Liver (tissue), 9 donors: ENCODE data around the gene CYP3A7. TPM values are rescaled to one million over a fixed set of nuclear protein-coding genes. Genes with fewer than 3 reads are reported as not detected.

ENCODE experiments used
- DNase-seq: peaks from one replicate; pipeline ENCODE4 v3.0.0-alpha.2; 2017; ENCODE audit warnings: low spot score
- H3K27ac ChIP-seq, 2 donors: one replicate each; pipeline ENCODE4 v1.7.0; 2013; ENCODE audit warnings: inconsistent platforms in 2 of 2, low read length in 2 of 2, control low read depth in 1 of 2, low read depth in 1 of 2, mild to moderate bottlenecking in 1 of 2
- H3K27me3 ChIP-seq, 4 donors: one replicate each; pipeline versions ENCODE4 v1.6.1 to v1.7.0; 2013; ENCODE audit warnings: low read length in 3 of 4, inconsistent platforms in 1 of 4, mild to moderate bottlenecking in 1 of 4, moderate library complexity in 1 of 4; ENCODE audit not compliant: control insufficient read depth in 4 of 4, insufficient read depth in 4 of 4
- H3K36me3 ChIP-seq, 4 donors: one replicate each; pipeline versions ENCODE4 v1.6.1 to v1.7.0; 2013; ENCODE audit warnings: low read length in 3 of 4, mild to moderate bottlenecking in 3 of 4, low read depth in 1 of 4, moderate library complexity in 1 of 4; ENCODE audit not compliant: control insufficient read depth in 4 of 4, insufficient read depth in 3 of 4
- H3K4me1 ChIP-seq, 4 donors: one replicate each; pipeline versions ENCODE4 v1.6.1 to v1.7.0; 2013; ENCODE audit warnings: low read length in 3 of 4, mild to moderate bottlenecking in 3 of 4, moderate library complexity in 1 of 4; ENCODE audit not compliant: control insufficient read depth in 4 of 4, insufficient read depth in 4 of 4
- H3K4me3 ChIP-seq, 3 donors: one replicate each; pipeline versions ENCODE4 v1.6.1 to v1.7.0; 2013; ENCODE audit warnings: low read length in 3 of 3, control low read depth in 1 of 3, low read depth in 1 of 3, mild to moderate bottlenecking in 1 of 3
- H3K9ac ChIP-seq, 2 donors: one replicate each; pipeline ENCODE4 v1.7.0; 2013; ENCODE audit warnings: low read length in 2 of 2, mild to moderate bottlenecking in 2 of 2, moderate library complexity in 2 of 2, control low read depth in 1 of 2, low read depth in 1 of 2
- H3K9me3 ChIP-seq, 4 donors: one replicate each; pipeline versions ENCODE4 v1.6.1 to v1.7.0; 2013; ENCODE audit warnings: low read length in 3 of 4; ENCODE audit not compliant: control insufficient read depth in 4 of 4
- EGR1 ChIP-seq, 2 donors: IDR thresholded peaks; 2 replicates each; pipeline ENCODE4 v1.6.1; 2016 to 2018; ENCODE audit warnings: antibody characterized with exemption in 2 of 2, low read depth in 2 of 2
- FOXA1 ChIP-seq: IDR thresholded peaks from 2 replicates; pipeline ENCODE4 v1.6.1; 2016; ENCODE audit warnings: antibody characterized with exemption
- FOXA2 ChIP-seq: IDR thresholded peaks from 2 replicates; pipeline ENCODE4 v1.6.1; 2016; ENCODE audit warnings: antibody characterized with exemption
- GABPA ChIP-seq, 2 donors: IDR thresholded peaks in 1 of 2; conservative IDR thresholded peaks in 1 of 2; 2 replicates each; pipeline ENCODE4 v1.6.1; 2016; ENCODE audit warnings: antibody characterized with exemption in 2 of 2, mild to moderate bottlenecking in 1 of 2, moderate library complexity in 1 of 2
- HNF4A ChIP-seq, 2 donors: conservative IDR thresholded peaks; 2 replicates each; pipeline ENCODE4 v1.6.1; 2016; ENCODE audit warnings: antibody characterized with exemption in 2 of 2, mild to moderate bottlenecking in 2 of 2
- HNF4G ChIP-seq: IDR thresholded peaks from 2 replicates; pipeline ENCODE4 v1.6.1; 2016; ENCODE audit warnings: antibody characterized with exemption
- JUND ChIP-seq, 2 donors: IDR thresholded peaks; 2 replicates each; pipeline ENCODE4 v1.6.1; 2016; ENCODE audit warnings: antibody characterized with exemption in 2 of 2
- NR2F2 ChIP-seq: IDR thresholded peaks from 2 replicates; pipeline ENCODE4 v1.6.1; 2016; ENCODE audit warnings: antibody characterized with exemption
- RAD21 ChIP-seq, 2 donors: IDR thresholded peaks; 2 replicates each; pipeline ENCODE4 v1.6.1; 2016; ENCODE audit warnings: antibody characterized with exemption in 2 of 2, mild to moderate bottlenecking in 2 of 2
- RXRA ChIP-seq, 2 donors: IDR thresholded peaks; 2 replicates each; pipeline ENCODE4 v1.6.1; 2017 to 2018; ENCODE audit warnings: antibody characterized with exemption in 2 of 2, mild to moderate bottlenecking in 1 of 2
- SP1 ChIP-seq: IDR thresholded peaks from 2 replicates; pipeline ENCODE4 v1.6.1; 2018; ENCODE audit warnings: antibody characterized with exemption, mild to moderate bottlenecking
- TAF1 ChIP-seq: conservative IDR thresholded peaks from 2 replicates; pipeline ENCODE4 v1.6.1; 2016; ENCODE audit warnings: antibody characterized with exemption, mild to moderate bottlenecking
- YY1 ChIP-seq: IDR thresholded peaks from 2 replicates; pipeline ENCODE4 v1.6.1; 2016; ENCODE audit warnings: antibody characterized with exemption, mild to moderate bottlenecking
- WGBS: extraction: QIAGEN DNeasy Blood & Tissue Kit; methylation state at CpG from one replicate; pipeline ENCODE4 v1.1.7; 2013; 5-methylcytosine and 5-hydroxymethylcytosine counted together
- polyA plus RNA-seq, 2 donors: library from polyadenylated mRNA; stranded (reverse) in 1 of 2; unstranded in 1 of 2; fragments of 200-250 nt in 1 of 2; fragments of >200 nt in 1 of 2; fragmentation: Nextera tagmentation in 1 of 2; extraction: Ambion mirVana in 1 of 2; gene quantifications; one replicate each; pipeline versions ENCODE4 v1.2.1 to v1.2.3, GENCODE V29; 2013 to 2015
- total RNA-seq, 2 donors: library from RNA; depleted of rRNA; stranded (reverse); fragments of >200 nt; gene quantifications; one replicate each; pipeline ENCODE4 v1.2.3, GENCODE V29; 2014
- TF ChIP-seq, protein P1 (sequence below): fragments of 150-350 bp; IDR thresholded peaks from 2 replicates; pipeline ENCODE4 v1.5.1; 2017; ENCODE audit warnings: improper control_type of control experiment, low read depth, low read length; ENCODE audit not compliant: missing input control
- TF ChIP-seq, protein P2 (sequence below): IDR thresholded peaks from 2 replicates; pipeline ENCODE4 v1.6.1; 2016; ENCODE audit warnings: antibody characterized with exemption
- TF ChIP-seq, protein P3 (sequence below): IDR thresholded peaks from 2 replicates; pipeline ENCODE4 v1.6.1; 2016; ENCODE audit warnings: antibody characterized with exemption, mild to moderate bottlenecking
- TF ChIP-seq, protein P4 (sequence below): IDR thresholded peaks from 2 replicates; pipeline ENCODE4 v1.6.1; 2016; ENCODE audit warnings: antibody characterized with exemption
- TF ChIP-seq, protein P5 (sequence below): IDR thresholded peaks from 2 replicates; pipeline ENCODE4 v1.6.1; 2016; ENCODE audit warnings: antibody characterized with exemption
- donor health status: healthy.
- donor health status: healthy.
- donor health status: healthy.
- donor health status: healthy.
- donor health status: healthy.

CYP3A7 gene
- total and polyA plus RNA-seq, 4 donors = 36.1 to 2,448 (median 83.4) TPM

DNA sequence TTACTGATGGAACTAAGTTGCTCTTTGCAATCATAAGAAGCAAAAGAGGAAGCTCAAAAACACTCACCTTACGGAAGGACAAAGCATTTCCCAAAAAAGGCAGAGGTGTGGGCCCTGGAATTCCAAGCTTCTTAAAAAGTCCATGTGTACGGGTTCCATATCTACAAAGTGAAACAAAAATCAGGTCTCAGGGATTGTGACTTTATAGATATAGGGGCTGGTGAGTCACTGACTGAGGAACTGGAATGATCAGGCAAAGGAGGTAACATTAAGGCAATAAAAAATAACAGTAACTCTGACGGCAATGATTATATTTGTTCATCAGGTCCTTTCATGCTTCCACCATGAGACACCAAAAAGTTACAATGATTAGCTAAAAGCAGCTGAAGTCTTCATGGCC lies 4.0 kb downstream of the CYP3A7 start (continued):
- TF ChIP-seq FOXA2 (no peak), HNF4G (no peak)

DNA sequence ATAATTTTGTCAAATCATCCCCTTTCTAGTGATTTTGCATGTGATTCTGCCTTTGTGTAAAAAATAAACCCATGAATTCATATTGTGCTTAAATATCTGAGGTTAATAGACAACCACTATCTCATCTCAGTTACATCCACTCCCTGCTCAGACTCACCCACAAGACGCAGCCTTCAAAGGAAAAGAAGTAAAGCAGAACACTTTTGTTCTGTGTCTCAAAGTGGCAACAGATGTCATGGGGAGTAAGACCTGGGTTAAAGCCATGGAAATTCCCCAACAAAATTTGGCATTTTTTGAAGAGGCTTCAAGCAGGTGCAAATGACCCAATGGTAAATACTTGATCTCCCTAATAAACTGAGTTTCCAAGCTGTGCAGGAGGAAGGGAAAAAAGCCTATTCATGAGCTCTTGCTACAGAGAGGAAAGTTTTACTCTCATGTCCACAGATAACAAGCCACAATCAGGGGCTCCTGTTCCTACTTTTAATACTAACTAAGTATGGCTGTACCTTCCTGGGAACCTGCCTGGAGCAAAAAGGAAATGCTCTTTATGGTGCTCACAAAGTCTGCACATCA lies 4.7 kb downstream of the CYP3A7 start:
- no peak for DNase-seq
- no peaks in the 10 kb centered on the region for H3K27me3 ChIP-seq
- H3K4me1 ChIP-seq = peaks cover 8 to 14% (median 9%) of the 10 kb centered on the region in 4 donors
- TF ChIP-seq, protein P1, sequence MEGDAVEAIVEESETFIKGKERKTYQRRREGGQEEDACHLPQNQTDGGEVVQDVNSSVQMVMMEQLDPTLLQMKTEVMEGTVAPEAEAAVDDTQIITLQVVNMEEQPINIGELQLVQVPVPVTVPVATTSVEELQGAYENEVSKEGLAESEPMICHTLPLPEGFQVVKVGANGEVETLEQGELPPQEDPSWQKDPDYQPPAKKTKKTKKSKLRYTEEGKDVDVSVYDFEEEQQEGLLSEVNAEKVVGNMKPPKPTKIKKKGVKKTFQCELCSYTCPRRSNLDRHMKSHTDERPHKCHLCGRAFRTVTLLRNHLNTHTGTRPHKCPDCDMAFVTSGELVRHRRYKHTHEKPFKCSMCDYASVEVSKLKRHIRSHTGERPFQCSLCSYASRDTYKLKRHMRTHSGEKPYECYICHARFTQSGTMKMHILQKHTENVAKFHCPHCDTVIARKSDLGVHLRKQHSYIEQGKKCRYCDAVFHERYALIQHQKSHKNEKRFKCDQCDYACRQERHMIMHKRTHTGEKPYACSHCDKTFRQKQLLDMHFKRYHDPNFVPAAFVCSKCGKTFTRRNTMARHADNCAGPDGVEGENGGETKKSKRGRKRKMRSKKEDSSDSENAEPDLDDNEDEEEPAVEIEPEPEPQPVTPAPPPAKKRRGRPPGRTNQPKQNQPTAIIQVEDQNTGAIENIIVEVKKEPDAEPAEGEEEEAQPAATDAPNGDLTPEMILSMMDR = no peak
- TF ChIP-seq RAD21 (IDR thresholded peaks at IDR 0.05) (no peak), HNF4G (no peak), EGR1 (IDR thresholded peaks at IDR 0.05; ENCODE audit: low read depth in 2 of 2) (no peak), FOXA1 (no peak), TAF1 (no peak), HNF4A (conservative IDR thresholded peaks at IDR 0.05) (no peak), JUND (IDR thresholded peaks at IDR 0.05) (no peak), GABPA (IDR thresholded peaks at IDR 0.05 in 1 of 2, conservative IDR thresholded peaks at IDR 0.05 in 1 of 2) (no peak), NR2F2 (no peak), FOXA2 (no peak), YY1 (no peak), SP1 (no peak), RXRA (IDR thresholded peaks at IDR 0.05) (no peak)
- TF ChIP-seq, protein P2, sequence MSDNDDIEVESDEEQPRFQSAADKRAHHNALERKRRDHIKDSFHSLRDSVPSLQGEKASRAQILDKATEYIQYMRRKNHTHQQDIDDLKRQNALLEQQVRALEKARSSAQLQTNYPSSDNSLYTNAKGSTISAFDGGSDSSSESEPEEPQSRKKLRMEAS = no peak
- TF ChIP-seq, protein P3, sequence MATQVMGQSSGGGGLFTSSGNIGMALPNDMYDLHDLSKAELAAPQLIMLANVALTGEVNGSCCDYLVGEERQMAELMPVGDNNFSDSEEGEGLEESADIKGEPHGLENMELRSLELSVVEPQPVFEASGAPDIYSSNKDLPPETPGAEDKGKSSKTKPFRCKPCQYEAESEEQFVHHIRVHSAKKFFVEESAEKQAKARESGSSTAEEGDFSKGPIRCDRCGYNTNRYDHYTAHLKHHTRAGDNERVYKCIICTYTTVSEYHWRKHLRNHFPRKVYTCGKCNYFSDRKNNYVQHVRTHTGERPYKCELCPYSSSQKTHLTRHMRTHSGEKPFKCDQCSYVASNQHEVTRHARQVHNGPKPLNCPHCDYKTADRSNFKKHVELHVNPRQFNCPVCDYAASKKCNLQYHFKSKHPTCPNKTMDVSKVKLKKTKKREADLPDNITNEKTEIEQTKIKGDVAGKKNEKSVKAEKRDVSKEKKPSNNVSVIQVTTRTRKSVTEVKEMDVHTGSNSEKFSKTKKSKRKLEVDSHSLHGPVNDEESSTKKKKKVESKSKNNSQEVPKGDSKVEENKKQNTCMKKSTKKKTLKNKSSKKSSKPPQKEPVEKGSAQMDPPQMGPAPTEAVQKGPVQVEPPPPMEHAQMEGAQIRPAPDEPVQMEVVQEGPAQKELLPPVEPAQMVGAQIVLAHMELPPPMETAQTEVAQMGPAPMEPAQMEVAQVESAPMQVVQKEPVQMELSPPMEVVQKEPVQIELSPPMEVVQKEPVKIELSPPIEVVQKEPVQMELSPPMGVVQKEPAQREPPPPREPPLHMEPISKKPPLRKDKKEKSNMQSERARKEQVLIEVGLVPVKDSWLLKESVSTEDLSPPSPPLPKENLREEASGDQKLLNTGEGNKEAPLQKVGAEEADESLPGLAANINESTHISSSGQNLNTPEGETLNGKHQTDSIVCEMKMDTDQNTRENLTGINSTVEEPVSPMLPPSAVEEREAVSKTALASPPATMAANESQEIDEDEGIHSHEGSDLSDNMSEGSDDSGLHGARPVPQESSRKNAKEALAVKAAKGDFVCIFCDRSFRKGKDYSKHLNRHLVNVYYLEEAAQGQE = no peak
- TF ChIP-seq, protein P4, sequence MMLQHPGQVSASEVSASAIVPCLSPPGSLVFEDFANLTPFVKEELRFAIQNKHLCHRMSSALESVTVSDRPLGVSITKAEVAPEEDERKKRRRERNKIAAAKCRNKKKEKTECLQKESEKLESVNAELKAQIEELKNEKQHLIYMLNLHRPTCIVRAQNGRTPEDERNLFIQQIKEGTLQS = no peak
- TF ChIP-seq, protein P5, sequence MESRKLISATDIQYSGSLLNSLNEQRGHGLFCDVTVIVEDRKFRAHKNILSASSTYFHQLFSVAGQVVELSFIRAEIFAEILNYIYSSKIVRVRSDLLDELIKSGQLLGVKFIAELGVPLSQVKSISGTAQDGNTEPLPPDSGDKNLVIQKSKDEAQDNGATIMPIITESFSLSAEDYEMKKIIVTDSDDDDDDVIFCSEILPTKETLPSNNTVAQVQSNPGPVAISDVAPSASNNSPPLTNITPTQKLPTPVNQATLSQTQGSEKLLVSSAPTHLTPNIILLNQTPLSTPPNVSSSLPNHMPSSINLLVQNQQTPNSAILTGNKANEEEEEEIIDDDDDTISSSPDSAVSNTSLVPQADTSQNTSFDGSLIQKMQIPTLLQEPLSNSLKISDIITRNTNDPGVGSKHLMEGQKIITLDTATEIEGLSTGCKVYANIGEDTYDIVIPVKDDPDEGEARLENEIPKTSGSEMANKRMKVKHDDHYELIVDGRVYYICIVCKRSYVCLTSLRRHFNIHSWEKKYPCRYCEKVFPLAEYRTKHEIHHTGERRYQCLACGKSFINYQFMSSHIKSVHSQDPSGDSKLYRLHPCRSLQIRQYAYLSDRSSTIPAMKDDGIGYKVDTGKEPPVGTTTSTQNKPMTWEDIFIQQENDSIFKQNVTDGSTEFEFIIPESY = no peak
- no peak overlapping the region for H3K27ac ChIP-seq
- H3K36me3 ChIP-seq = no peaks in the 10 kb centered on the region
- WGBS = 90% methylated on average over 1 of the region's 1 CpG
- no peaks in the 10 kb centered on the region for H3K9me3 ChIP-seq
- H3K4me3 ChIP-seq = no peak overlapping the region
- no peak overlapping the region for H3K9ac ChIP-seq
